ENCODE measurements around the gene CFAP107.
"Not testable (repeated sequence)": the region's sequence is repeated elsewhere in the genome, so short reads cannot be mapped to it uniquely, and the experiment has no call there.

The CFAP107 gene

GRCh38 chr1:12728391-12728790 is 17.6 kb upstream of the CFAP107 start:
- Histone ChIP-seq H3K4me2 (ENCODE audit: low read length) (no peak overlapping the region), H3K9me3 (ENCODE audit: low read length) (no peaks in the 10 kb centered on the region), H3K27ac (ENCODE audit: low read depth, low read length, poor library complexity, severe bottlenecking) (no peak overlapping the region), H3K9me2 (ENCODE audit: low read depth, low read length) (no peaks in the 10 kb centered on the region), H3K4me1 (ENCODE audit: insufficient read depth, low read length, severe bottlenecking) (no peaks in the 10 kb centered on the region), H3K4me3 (ENCODE audit: low read depth, low read length, poor library complexity, severe bottlenecking) (no peak overlapping the region), H3F3A (ENCODE audit: insufficient read depth, low read length) (no peaks in the 10 kb centered on the region), H4K20me1 (ENCODE audit: insufficient read depth, low read length) (no peaks in the 10 kb centered on the region), H2AFZ (ENCODE audit: low read length) (no peak overlapping the region), H3K27me3 (ENCODE audit: insufficient read depth, low read length) (no peaks in the 10 kb centered on the region), H3K79me2 (ENCODE audit: insufficient read depth, low read length) (no peaks in the 10 kb centered on the region), H3K9ac (ENCODE audit: low read length) (no peak overlapping the region), H3K36me3 (ENCODE audit: insufficient read depth, low read length) (no peaks in the 10 kb centered on the region)
- TF ChIP-seq, protein P1, sequence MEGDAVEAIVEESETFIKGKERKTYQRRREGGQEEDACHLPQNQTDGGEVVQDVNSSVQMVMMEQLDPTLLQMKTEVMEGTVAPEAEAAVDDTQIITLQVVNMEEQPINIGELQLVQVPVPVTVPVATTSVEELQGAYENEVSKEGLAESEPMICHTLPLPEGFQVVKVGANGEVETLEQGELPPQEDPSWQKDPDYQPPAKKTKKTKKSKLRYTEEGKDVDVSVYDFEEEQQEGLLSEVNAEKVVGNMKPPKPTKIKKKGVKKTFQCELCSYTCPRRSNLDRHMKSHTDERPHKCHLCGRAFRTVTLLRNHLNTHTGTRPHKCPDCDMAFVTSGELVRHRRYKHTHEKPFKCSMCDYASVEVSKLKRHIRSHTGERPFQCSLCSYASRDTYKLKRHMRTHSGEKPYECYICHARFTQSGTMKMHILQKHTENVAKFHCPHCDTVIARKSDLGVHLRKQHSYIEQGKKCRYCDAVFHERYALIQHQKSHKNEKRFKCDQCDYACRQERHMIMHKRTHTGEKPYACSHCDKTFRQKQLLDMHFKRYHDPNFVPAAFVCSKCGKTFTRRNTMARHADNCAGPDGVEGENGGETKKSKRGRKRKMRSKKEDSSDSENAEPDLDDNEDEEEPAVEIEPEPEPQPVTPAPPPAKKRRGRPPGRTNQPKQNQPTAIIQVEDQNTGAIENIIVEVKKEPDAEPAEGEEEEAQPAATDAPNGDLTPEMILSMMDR (IDR thresholded peaks at IDR 0.05; ENCODE audit: low read length), result no peak
- TF ChIP-seq EZH2 (IDR thresholded peaks at IDR 0.05; ENCODE audit: borderline replicate concordance, low read length), result no peak

DNA sequence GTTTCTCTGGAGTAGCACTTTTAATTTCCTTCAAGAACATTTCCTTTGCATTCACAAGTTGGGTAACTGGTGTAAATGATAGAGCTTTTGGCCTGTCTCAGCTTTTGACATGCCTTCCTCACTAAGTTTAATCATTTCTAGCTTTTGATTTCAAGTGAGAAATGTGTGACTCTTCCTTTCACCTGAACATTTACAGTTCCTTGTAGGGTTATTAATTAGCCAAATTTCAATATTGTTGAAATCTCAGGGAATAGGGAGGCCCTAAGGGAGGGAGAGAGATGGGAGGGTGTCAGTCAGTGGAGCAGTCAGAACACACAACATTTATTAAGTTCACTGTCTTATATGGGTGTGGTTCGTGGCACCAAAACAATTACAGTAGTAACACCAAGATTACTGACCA is 15.8 kb upstream of the CFAP107 start:
- Histone ChIP-seq H3K4me2 (ENCODE audit: low read length) (no peak overlapping the region), H3K27me3 (ENCODE audit: insufficient read depth, low read length) (no peaks in the 10 kb centered on the region), H2AFZ (ENCODE audit: low read length) (no peak overlapping the region), H3K9me3 (ENCODE audit: low read length) (no peaks in the 10 kb centered on the region), H3K27ac (ENCODE audit: low read depth, low read length, poor library complexity, severe bottlenecking) (no peak overlapping the region), H3K36me3 (ENCODE audit: insufficient read depth, low read length) (no peaks in the 10 kb centered on the region), H3K9me2 (ENCODE audit: low read depth, low read length) (no peaks in the 10 kb centered on the region), H3K9ac (ENCODE audit: low read length) (no peak overlapping the region), H3K4me3 (ENCODE audit: low read depth, low read length, poor library complexity, severe bottlenecking) (no peak overlapping the region), H4K20me1 (ENCODE audit: insufficient read depth, low read length) (no peaks in the 10 kb centered on the region), H3K79me2 (ENCODE audit: insufficient read depth, low read length) (no peaks in the 10 kb centered on the region), H3K4me1 (ENCODE audit: insufficient read depth, low read length, severe bottlenecking) (no peaks in the 10 kb centered on the region), H3F3A (ENCODE audit: insufficient read depth, low read length) (no peaks in the 10 kb centered on the region)
- no peak for TF ChIP-seq EZH2 (IDR thresholded peaks at IDR 0.05; ENCODE audit: borderline replicate concordance, low read length)
- TF ChIP-seq, protein P1 (IDR thresholded peaks at IDR 0.05; ENCODE audit: low read length), result no peak

DNA sequence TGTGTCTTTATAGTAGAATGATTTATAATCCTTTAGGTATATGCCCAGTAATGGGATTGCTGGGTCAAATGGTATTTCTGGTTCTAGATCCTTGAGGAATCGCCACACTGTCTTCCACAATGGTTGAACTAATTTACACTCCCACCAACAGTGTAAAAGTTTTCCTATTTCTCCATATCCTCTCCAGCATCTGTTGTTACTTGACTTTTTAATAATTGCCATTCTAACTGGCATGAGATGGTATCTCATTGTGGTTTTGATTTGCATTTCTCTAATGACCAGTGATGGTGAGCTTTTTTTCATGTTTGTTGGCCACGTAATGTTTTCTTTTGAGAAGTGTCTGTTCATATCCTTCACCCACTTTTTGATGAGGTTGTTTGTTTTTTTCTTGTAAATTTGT is 14.9 kb upstream of the CFAP107 start:
- H3K9me3 ChIP-seq (ENCODE audit: low read length); H3K4me1 ChIP-seq (ENCODE audit: insufficient read depth, low read length, severe bottlenecking); H3K36me3 ChIP-seq (ENCODE audit: insufficient read depth, low read length); H3K4me2 ChIP-seq (ENCODE audit: low read length); H3K27ac ChIP-seq (ENCODE audit: low read depth, low read length, poor library complexity, severe bottlenecking); H3F3A ChIP-seq (ENCODE audit: insufficient read depth, low read length); H3K79me2 ChIP-seq (ENCODE audit: insufficient read depth, low read length); H3K9me2 ChIP-seq (ENCODE audit: low read depth, low read length); H4K20me1 ChIP-seq (ENCODE audit: insufficient read depth, low read length); H3K4me3 ChIP-seq (ENCODE audit: low read depth, low read length, poor library complexity, severe bottlenecking); H2AFZ ChIP-seq (ENCODE audit: low read length); H3K27me3 ChIP-seq (ENCODE audit: insufficient read depth, low read length); H3K9ac ChIP-seq (ENCODE audit: low read length): not testable (repeated sequence)

DNA sequence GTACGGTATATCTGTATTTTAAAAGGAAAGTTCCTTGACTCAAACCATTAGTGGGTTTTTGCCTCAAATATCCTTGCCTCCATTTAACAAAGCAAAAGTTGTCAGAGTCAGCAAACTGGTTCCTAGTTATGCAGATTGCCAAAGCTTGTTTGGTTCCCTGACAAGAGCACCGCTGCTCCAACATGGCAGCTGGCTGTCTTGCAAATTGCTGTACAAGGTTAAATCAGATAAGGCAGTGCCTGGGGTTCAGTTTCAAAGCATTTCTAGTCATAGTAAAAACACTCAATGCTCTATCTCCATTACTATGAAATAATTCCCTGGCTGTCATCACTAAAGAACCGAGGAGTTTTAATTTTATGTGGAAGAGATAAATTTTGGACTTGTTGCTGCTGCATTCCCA is 11.3 kb upstream of the CFAP107 start:
- Histone ChIP-seq H3K36me3 (ENCODE audit: insufficient read depth, low read length) (no peaks in the 10 kb centered on the region), H3K27me3 (ENCODE audit: insufficient read depth, low read length) (no peaks in the 10 kb centered on the region), H3K4me1 (ENCODE audit: insufficient read depth, low read length, severe bottlenecking) (no peaks in the 10 kb centered on the region)

More for the DNA sequence above, 11.3 kb upstream of the CFAP107 start:
- no peaks in the 10 kb centered on the region for H4K20me1 ChIP-seq (ENCODE audit: insufficient read depth, low read length)
- H3K9ac ChIP-seq (ENCODE audit: low read length), result no peak overlapping the region
- H3K4me3 ChIP-seq (ENCODE audit: low read depth, low read length, poor library complexity, severe bottlenecking), result no peak overlapping the region
- no peaks in the 10 kb centered on the region for H3F3A ChIP-seq (ENCODE audit: insufficient read depth, low read length)
- no peak overlapping the region for H3K27ac ChIP-seq (ENCODE audit: low read depth, low read length, poor library complexity, severe bottlenecking)
- H3K9me2 ChIP-seq (ENCODE audit: low read depth, low read length), result no peaks in the 10 kb centered on the region
- no peaks in the 10 kb centered on the region for H3K9me3 ChIP-seq (ENCODE audit: low read length)
- no peak for TF ChIP-seq EZH2 (IDR thresholded peaks at IDR 0.05; ENCODE audit: borderline replicate concordance, low read length)
- TF ChIP-seq, protein P1 (IDR thresholded peaks at IDR 0.05; ENCODE audit: low read length), result no peak
- no peak overlapping the region for H2AFZ ChIP-seq (ENCODE audit: low read length)
- H3K79me2 ChIP-seq (ENCODE audit: insufficient read depth, low read length), result no peaks in the 10 kb centered on the region
- H3K4me2 ChIP-seq (ENCODE audit: low read length), result no peak overlapping the region

All from OCI-LY1 (cell line).